ENCODE data around the gene CCDC85A.

- no peak for TF ChIP-seq EP300 (IDR thresholded peaks at IDR 0.05)
- no peak for TF ChIP-seq CTCF (IDR thresholded peaks at IDR 0.05)
Observed at GRCh38 chr2:56250153-56250729, 66.5 kb downstream of the CCDC85A start.
